DMS153 treated with DMSO at 0.1 percent for 48 hours (cell line): ENCODE results near the gene FTCD.
"Not testable (repeated sequence)": the region's sequence is repeated elsewhere in the genome, so short reads cannot be mapped to it uniquely, and the experiment has no call there.

ENCODE experiments used
- DNase-seq: peaks from one replicate; lab custom pipeline; 2025; ENCODE audit not compliant: unreplicated experiment; lab: John Stamatoyannopoulos, UW

The FTCD gene

DNA sequence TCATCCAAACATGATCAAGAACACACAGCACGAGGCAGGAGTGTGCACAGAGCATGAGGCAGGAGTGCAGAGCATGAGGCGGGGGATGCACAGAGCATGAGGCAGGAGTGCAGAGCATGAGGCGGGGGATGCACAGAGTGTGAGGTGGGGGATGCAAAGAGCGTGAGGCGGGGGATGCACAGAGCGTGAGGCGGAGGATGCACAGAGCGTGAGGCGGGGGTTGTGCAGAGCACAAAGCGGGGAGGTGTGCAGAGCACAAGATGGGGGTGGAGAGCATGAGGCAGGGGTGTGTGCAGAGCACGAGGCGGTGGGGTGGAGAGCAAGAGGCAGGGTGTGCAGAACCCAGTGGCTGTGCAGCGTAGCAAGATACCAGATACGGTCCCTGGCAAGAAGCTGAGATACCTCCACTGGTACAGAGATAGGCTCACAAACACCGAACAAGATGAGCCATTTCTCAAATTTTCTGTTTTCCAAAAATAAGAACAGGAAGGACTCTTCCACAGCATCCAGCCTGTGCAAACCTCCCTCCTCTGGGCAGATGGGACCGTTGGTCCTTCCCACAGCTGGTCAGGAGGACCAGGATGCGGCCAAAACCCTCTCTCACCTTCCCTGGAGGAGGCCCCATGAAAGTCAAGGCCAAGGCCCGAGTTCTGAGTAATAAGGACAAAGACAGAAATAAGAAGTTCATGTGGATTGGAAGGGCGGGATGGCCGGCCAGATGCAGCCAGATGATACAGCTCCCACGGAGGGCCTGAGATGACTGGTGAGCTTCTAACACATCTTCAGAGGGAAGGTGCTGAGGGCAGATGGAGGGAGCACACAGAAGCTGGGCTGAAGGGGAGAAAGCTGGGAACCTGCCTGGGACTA is 16.9 kb upstream of the FTCD start:
- no peak for DNase-seq

GRCh38 chr21:46171585-46171984 is 16.2 kb upstream of the FTCD start:
- DNase-seq, result no peak

- not testable (repeated sequence) for DNase-seq
Observed at GRCh38 chr21:46170436-46171193, 15.2 kb upstream of the FTCD start.

DNA sequence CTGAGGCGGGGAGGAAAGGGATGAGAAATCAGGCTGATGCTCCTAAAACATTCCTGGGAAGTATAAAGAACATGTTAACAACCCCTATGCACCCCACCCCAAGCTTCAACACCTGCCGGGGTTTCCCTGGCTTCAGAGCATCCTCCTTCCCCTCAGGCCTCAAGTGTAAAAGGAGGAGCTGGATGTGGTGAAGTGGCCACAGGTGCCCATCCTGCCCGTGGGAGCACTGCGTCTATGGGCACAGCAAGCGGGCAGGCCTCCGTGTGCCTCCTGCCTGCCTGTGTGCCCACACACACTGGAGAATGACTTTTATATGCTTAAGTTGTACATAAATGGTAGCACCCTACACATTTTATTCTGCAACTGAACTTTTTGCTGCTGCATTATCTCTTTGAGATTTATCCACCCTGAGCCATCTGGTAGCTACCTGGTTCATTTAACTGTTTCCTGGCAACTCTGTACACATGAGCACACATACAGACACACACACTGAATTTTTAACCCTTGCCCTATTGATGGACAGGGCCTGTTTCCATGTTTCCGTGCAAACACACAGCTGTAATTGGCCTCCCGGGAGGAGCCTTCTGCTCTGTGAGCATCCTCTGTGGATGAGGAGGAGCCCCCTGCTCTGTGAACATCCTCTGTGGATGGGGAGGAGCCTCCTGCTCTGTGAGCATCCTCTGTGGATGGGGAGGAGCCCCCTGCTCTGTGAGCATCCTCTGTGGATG is 13.4 kb upstream of the FTCD start:
- no peak for DNase-seq

DNA sequence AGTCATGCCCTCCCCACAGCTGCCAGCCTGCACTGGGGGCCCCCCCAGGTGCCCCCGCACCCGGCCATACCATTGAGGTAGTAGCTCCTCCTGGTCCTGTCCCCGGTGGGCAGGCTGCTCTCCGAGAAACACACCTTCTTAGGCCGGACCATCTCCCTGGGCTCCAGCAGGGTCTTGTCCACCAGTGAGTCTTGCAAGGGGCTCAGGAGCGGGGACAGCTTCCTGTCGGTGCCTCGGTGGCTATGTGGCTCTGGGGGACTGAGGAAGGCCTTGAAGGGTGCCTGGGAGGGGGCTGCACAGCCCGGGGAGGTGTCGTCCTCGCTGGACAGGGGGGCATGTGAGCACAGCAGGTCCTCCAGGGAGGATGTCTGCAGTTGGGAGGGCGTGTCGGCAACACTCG is 12.9 kb upstream of the FTCD start:
- no peak for DNase-seq

DNA sequence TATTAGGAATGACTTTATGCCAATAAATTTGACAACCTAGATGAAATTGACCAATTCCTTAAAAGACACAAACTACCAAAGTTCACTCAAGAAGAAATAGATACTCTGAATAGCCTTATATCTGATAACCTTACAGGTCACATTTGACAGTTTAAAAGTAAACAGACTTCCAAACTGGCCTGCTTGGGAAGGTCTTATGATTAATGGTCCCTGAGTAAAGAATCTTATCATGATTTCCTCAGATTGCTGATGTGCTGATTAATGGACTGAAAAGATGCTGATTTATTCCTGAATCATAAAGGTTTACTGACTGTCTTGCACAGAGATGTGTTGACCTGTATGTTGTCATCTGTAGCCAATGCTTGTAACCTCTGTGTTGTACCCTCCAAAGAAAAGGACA is 9.7 kb upstream of the FTCD start:
- DNase-seq, result no peak

GRCh38 chr21:46163380-46163779 is 8.0 kb upstream of the FTCD start:
- DNase-seq, result no peak

DNA sequence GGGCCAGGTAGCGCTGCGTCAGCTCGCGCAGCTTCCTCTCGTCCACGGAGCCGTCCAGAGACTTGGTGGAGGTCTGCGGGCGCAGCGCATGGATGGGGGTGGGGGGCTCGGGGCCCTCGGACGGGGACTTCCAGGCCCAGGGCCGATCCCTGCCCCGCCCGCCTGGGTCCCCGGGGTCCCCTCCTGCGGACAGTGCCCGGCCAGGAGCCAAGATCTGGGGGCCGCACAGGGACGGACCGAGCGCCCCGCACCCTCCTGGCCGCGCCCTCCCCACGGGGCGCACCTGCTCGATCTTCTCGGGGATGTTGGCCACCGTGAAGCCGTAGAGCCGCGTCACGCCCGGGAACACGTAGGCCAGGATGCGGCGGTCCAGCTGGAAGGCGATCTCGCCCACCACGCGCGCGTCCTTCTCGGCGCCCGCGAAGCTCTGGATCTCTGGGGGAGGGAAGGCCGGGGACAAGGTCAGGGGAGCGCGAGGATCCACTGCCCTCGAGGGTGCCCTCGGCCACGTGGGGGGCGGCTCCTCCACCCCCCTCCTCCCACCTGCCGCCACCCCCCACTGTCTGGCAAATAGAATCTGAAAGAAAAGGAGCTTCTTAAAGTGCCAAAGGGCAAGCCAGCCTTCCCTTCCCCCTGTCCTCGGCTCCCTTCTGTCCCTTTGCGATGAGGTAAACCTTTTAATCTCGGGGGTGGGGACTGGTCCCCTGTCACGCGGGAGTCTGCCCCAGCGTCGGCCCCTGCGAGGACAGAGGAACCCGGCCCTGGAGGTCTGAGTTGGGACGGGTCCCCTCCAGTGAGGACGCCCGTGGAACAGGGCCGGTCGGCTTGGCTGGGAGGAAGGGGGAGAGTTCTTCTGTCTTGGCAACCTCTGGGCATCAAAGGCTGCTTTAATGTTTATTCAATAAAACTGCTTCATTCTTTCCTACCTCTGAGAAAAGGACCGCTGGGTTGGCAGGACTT is 6.5 kb upstream of the FTCD start:
- no peak for DNase-seq

- no peak for DNase-seq
Observed at GRCh38 chr21:46160907-46161632, 5.7 kb upstream of the FTCD start.

DNA sequence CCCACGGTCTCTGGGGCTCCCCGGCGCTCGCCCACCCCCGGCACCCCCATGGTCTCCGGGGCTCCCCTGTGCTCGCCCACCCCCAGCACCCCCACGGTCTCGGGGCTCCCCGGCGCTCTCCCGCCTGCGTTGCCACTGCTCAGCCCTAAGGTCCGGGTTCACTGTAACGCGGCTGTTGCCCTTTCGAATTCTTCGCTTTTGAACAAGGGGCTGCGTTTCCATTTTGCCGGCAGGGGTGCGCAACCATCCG is 5.2 kb upstream of the FTCD start:
- DNase-seq, result no peak

GRCh38 chr21:46159841-46160656 is 4.7 kb upstream of the FTCD start:
- DNase-seq, result no peak

- DNase-seq, result no peak
Observed at GRCh38 chr21:46159390-46159789, 4.0 kb upstream of the FTCD start.

DNA sequence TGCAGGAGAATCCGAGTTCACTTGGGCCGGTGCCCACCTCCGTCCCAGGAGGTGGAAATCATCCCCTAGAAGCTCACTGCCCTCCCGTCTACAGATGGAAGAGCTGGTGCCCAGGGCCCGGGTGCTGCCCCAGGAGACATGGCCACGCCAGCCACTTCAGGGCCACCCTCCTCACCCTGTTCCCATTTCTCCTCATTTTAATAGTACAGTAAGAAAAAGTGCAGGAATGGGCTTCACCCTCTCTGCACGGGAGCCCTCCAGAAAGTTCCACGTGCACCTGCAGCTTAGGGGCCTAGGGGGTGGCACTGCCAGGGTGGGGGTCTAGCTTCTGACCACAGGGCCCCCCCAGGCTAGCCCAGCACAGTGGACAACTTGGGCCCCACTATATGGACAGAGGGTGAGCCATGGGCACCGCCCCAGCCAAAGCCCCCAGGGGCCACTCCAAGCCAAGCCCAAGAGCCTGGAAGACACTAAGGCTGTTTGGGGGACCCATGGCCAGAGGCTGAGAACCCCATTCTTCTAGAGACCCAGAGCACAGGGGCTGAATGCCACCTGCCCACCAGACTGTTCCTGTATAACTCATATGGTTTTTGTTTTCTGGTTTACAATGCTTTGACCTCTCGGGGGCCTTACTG is 3.4 kb upstream of the FTCD start:
- no peak for DNase-seq

DNA sequence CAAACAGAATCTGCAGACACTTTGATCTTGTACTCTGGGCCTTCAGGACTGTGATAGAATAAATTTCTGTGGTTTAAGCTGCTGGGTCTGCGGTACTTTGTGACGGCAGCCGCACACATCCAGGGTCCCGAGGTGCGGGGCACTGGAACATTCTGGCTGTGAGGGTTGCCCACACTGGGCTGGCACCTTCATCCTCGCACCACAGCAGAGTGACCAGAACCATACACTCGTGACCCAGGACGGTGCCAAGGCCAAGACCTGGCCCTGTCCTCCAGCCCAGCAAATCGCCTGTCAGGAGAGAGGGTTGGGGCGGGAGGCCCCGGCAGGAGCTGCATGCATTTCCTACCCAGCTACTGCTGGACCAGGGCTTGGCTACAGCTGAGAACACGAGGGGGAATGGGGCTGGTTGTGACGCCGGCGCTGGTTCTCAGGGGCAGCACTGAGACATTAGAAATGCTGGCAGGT is 2.6 kb upstream of the FTCD start:
- no peak for DNase-seq

DNA sequence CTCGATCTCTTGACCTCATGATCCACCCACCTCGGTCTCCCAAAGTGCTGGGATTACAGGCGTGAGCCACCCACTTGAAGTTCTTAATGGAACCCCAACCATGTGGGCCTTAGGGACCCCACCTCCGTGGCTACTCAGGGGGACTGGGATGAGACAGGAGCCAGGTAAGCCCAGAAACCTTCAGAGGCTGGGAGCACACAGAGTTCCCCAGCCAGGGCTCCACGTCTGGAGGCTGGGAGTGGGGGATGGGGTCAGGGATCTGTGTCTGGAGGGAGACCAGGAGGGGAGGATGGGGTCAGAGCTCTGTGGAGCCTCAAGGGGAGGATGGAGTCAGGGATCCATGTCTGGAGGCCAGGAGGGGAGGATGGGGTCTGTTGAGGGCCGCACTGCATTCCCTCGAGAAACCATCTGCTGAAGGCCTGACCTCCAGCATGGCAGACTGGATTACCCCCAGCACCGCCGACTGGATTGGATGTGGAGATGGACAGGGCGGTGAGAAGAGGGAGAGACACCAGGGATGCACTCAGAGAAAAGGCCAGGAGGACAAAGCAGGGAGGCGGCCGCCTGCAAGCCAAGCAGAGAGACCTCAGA is 2.1 kb upstream of the FTCD start:
- DNase-seq, result no peak

DNA sequence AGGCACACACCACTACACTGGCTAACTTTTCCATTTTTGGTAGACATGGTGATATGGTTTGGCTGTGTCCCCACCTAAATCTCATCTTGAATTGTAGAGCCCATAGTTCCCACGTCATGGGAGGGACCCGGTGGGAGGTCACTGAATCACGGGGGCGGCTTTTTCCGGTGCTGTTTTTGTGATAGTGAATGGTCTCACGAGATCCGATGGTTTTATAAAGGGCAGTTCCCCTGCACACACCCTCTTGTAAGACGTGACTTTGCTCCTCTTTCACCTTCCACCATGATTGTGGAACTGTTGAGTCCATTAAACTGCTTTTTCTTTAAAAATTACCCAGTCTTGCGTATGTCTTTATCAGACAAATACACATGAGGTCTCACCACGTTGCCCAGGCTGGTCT is 1.3 kb upstream of the FTCD start:
- no peak for DNase-seq

GRCh38 chr21:46156378-46156645 is 933 bp upstream of the FTCD start:
- DNase-seq, result no peak

DNA sequence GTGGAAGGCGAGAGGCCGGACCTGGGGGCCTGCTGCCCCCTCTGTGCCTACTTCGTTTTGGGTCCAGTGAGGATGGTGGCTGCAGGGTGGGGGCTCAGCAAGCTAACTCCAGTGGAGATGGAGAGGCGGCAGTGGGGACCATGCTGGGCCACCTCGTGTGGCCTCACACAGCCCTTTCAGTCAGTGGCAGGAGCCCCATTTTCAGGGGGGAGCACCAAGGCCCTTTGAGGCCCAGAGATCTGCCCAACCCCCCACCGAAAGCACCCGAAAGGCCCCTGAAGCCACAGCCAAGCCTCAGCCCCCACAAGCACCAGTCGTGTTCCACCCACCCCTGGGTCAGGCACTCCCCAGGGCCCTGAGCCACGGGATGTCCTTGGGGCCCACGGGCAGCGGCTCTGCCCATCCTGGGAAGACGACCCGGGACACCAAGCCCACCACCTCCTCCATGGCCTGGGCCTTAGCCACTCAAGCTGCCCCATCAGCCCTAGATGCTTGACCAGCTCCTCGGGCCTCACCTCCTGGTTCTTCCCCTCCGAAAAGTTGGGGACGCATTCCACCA is 345 bp downstream of the FTCD start:
- no peak for DNase-seq
